Mucosa of stomach (tissue), 1 donor: Measurements from ENCODE around the gene CABP4.

Experiments
- H3K27me3 ChIP-seq: one replicate; pipeline ENCODE4 v1.7.0; 2013; ENCODE audit warnings: mild to moderate bottlenecking, low read length; ENCODE audit not compliant: control insufficient read depth, insufficient read depth
- H3K36me3 ChIP-seq: one replicate; pipeline ENCODE4 v1.7.0; 2013; ENCODE audit warnings: low read length; ENCODE audit not compliant: control insufficient read depth, insufficient read depth
- H3K4me1 ChIP-seq: one replicate; pipeline ENCODE4 v1.7.0; 2013; ENCODE audit warnings: mild to moderate bottlenecking, low read length; ENCODE audit not compliant: control insufficient read depth, insufficient read depth
- H3K4me3 ChIP-seq: one replicate; pipeline ENCODE4 v1.7.0; 2013; ENCODE audit warnings: low read length
- H3K9ac ChIP-seq: one replicate; pipeline ENCODE4 v1.7.0; 2013; ENCODE audit warnings: mild to moderate bottlenecking, low read length, moderate library complexity
- H3K9me3 ChIP-seq: one replicate; pipeline ENCODE4 v1.7.0; 2013; ENCODE audit warnings: mild to moderate bottlenecking, low read length, moderate library complexity; ENCODE audit not compliant: control insufficient read depth
- donor health status: Pancreatic carcinoma.

The CABP4 gene

GRCh38 chr11:67434395-67434881 is 20.7 kb upstream of the CABP4 start:
- no peaks in the 10 kb centered on the region for H3K27me3 ChIP-seq
- H3K9me3 ChIP-seq: no peaks in the 10 kb centered on the region
- H3K4me1 ChIP-seq: peaks cover 12% of the 10 kb centered on the region
- no peak overlapping the region for H3K9ac ChIP-seq
- no peak overlapping the region for H3K4me3 ChIP-seq
- H3K36me3 ChIP-seq: peaks cover 28% of the 10 kb centered on the region

- Histone ChIP-seq H3K27me3 (no peaks in the 10 kb centered on the region), H3K9me3 (no peaks in the 10 kb centered on the region), H3K9ac (no peak overlapping the region), H3K36me3 (peaks cover 35% of the 10 kb centered on the region), H3K4me3 (no peak overlapping the region), H3K4me1 (peaks cover 13% of the 10 kb centered on the region)
Observed at GRCh38 chr11:67435031-67435726, 20.0 kb upstream of the CABP4 start.

GRCh38 chr11:67435727-67436458 is 19.3 kb upstream of the CABP4 start:
- Histone ChIP-seq H3K4me1 (peaks cover 20% of the 10 kb centered on the region), H3K36me3 (peaks cover 37% of the 10 kb centered on the region), H3K9me3 (no peaks in the 10 kb centered on the region), H3K9ac (no peak overlapping the region), H3K27me3 (no peaks in the 10 kb centered on the region), H3K4me3 (no peak overlapping the region)

- Histone ChIP-seq H3K4me3 (no peak overlapping the region), H3K4me1 (peaks cover 27% of the 10 kb centered on the region), H3K27me3 (no peaks in the 10 kb centered on the region), H3K9me3 (no peaks in the 10 kb centered on the region), H3K36me3 (peaks cover 44% of the 10 kb centered on the region), H3K9ac (no peak overlapping the region)
Observed at GRCh38 chr11:67436459-67437081, 18.6 kb upstream of the CABP4 start.

- Histone ChIP-seq H3K4me3 (no peak within 1 kb of the TSS), H3K36me3 (peaks cover 47% of the 10 kb centered on the region), H3K27me3 (no peaks in the 10 kb centered on the region), H3K9ac (no peak within 1 kb of the TSS), H3K9me3 (no peaks in the 10 kb centered on the region), H3K4me1 (peaks cover 34% of the 10 kb centered on the region)
Observed at GRCh38 chr11:67437082-67437808, 17.9 kb upstream of the CABP4 start, which contains the start of gene PTPRCAP. Gene PTPRCAP (minus strand): TSS chr11:67437682. CDS start chr11:67437619, 63 bp downstream.

GRCh38 chr11:67437809-67438157 is 17.4 kb upstream of the CABP4 start:
- Histone ChIP-seq H3K27me3 (no peaks in the 10 kb centered on the region), H3K4me3 (no peak overlapping the region), H3K4me1 (peaks cover 39% of the 10 kb centered on the region), H3K9ac (no peak overlapping the region), H3K36me3 (peaks cover 44% of the 10 kb centered on the region), H3K9me3 (no peaks in the 10 kb centered on the region)

- Histone ChIP-seq H3K9ac (no peak overlapping the region), H3K4me1 (peaks cover 40% of the 10 kb centered on the region), H3K27me3 (no peaks in the 10 kb centered on the region), H3K4me3 (no peak overlapping the region), H3K9me3 (no peaks in the 10 kb centered on the region), H3K36me3 (peaks cover 40% of the 10 kb centered on the region)
Observed at GRCh38 chr11:67438158-67438902, 16.8 kb upstream of the CABP4 start.

GRCh38 chr11:67439321-67440228 is 15.6 kb upstream of the CABP4 start:
- peaks cover 48% of the 10 kb centered on the region for H3K4me1 ChIP-seq
- peaks cover 28% of the 10 kb centered on the region for H3K36me3 ChIP-seq
- H3K4me3 ChIP-seq: no peak overlapping the region
- H3K9ac ChIP-seq: no peak overlapping the region
- H3K27me3 ChIP-seq: no peaks in the 10 kb centered on the region
- H3K9me3 ChIP-seq: no peaks in the 10 kb centered on the region

GRCh38 chr11:67440229-67441097 is 14.7 kb upstream of the CABP4 start:
- H3K27me3 ChIP-seq: no peaks in the 10 kb centered on the region

GRCh38 chr11:67441098-67441563 is 14.0 kb upstream of the CABP4 start:
- Histone ChIP-seq H3K4me1 (peaks cover 45% of the 10 kb centered on the region), H3K36me3 (peaks cover 26% of the 10 kb centered on the region), H3K9me3 (no peaks in the 10 kb centered on the region), H3K4me3 (no peak overlapping the region), H3K9ac (no peak overlapping the region), H3K27me3 (no peaks in the 10 kb centered on the region)

More at GRCh38 chr11:67440229-67441097, 14.7 kb upstream of the CABP4 start:
- Histone ChIP-seq H3K4me1 (peaks cover 48% of the 10 kb centered on the region), H3K4me3 (no peak overlapping the region), H3K9ac (no peak overlapping the region), H3K9me3 (no peaks in the 10 kb centered on the region), H3K36me3 (peaks cover 26% of the 10 kb centered on the region)
